K562 (cell line): Measurements from ENCODE around the gene PPP1R37. TPM values are rescaled to one million over a fixed set of nuclear protein-coding genes. Genes with fewer than 3 reads are reported as not detected.

Experiments used
- ATAC-seq: fragments of 200-7000 bp; cut with Tn5 transposase; 3 replicates; pipeline ENCODE4 v1.9.1; 2020; ENCODE audit warnings: moderate library complexity
- BruUV-seq: library from RNA; stranded (reverse); fragments of 400-500 nt; replicated peaks from 2 replicates; lab custom pipeline; 2021; lab: Mats Ljungman, UMichigan
- CTCF ChIA-PET: fragments of 300-600 bp; formaldehyde crosslinking; extraction: SDS; loops from one replicate; lab custom pipeline; 2021; ENCODE audit warnings: low intra/inter-chr PET ratio; lab: Yijun Ruan, JAX
- POLR2A ChIA-PET: fragments of 300-600, 350-650 bp; sonication (Branson Sonifier 250); formaldehyde crosslinking; extraction: SDS; loops from one replicate; lab custom pipeline; 2021; ENCODE audit warnings: antibody characterized with exemption, inconsistent platforms; lab: Yijun Ruan, JAX
- DNase-seq, 4 experiments: peaks; one replicate each; pipeline versions ENCODE4 v3.0.0 to v3.0.0-alpha.2; 2011 to 2018; ENCODE audit warnings: low spot score in 3 of 4, mixed read lengths in 3 of 4; ENCODE audit errors: extremely low read depth in 1 of 4
- FAIRE-seq: peaks from 2 replicates; lab custom pipeline; 2011; peaks lifted over from hg19 to GRCh38; lab: Jason Lieb, UNC
- H2AFZ ChIP-seq: 2 replicates; pipeline ENCODE4 v1.6.0; 2011; ENCODE audit warnings: low read depth, low read length, control low read depth, inconsistent platforms
- H3K27ac ChIP-seq: fragments of 200-600 bp; 3 replicates; pipeline ENCODE4 v1.8.0; 2011; ENCODE audit warnings: low read depth, mild to moderate bottlenecking, control low read depth, inconsistent platforms, low read length, moderate library complexity, mixed read lengths; ENCODE audit errors: extremely low read depth
- H3K27me3 ChIP-seq, 2 experiments: fragments of 300-600 bp in 1 of 2; 2 replicates in 1 of 2; 3 replicates in 1 of 2; pipeline versions ENCODE4 v1.6.0 to v1.8.0; 2011; ENCODE audit warnings: inconsistent platforms in 2 of 2, low read length in 2 of 2, mild to moderate bottlenecking in 1 of 2, mixed read lengths in 1 of 2, moderate library complexity in 1 of 2; ENCODE audit not compliant: control insufficient read depth in 2 of 2, insufficient read depth in 2 of 2
- H3K36me3 ChIP-seq: fragments of 300-600 bp; 3 replicates; pipeline ENCODE4 v1.8.0; 2011; ENCODE audit warnings: mild to moderate bottlenecking, low read length, inconsistent platforms; ENCODE audit not compliant: control insufficient read depth, insufficient read depth
- H3K4me1 ChIP-seq, 2 experiments: fragments of 200-600 bp in 1 of 2; replicated peaks in 1 of 2; 2 replicates in 1 of 2; 3 replicates in 1 of 2; pipeline versions ENCODE4 v1.5.1 to v1.8.0; 2011; ENCODE audit warnings: inconsistent platforms in 2 of 2, low read length in 2 of 2, mild to moderate bottlenecking in 1 of 2, mixed read lengths in 1 of 2, moderate library complexity in 1 of 2; ENCODE audit not compliant: control insufficient read depth in 2 of 2, insufficient read depth in 2 of 2
- H3K4me2 ChIP-seq: 2 replicates; pipeline ENCODE4 v1.6.1; 2011; ENCODE audit warnings: low read length, control low read depth, inconsistent platforms, mixed read lengths; ENCODE audit not compliant: insufficient read depth
- H3K4me3 ChIP-seq: fragments of 200-600 bp; sonication (generic), shearing (Covaris generic); 2 replicates; pipeline ENCODE4 v1.5.1; 2016; ENCODE audit warnings: control low read depth, inconsistent platforms
- H3K79me2 ChIP-seq: fragments of 200-600 bp; 3 replicates; pipeline ENCODE4 v1.8.0; 2011; ENCODE audit warnings: low read length, inconsistent platforms; ENCODE audit not compliant: control insufficient read depth, insufficient read depth
- H3K9ac ChIP-seq, 2 experiments: 2 replicates each; pipeline versions ENCODE4 v1.6.0 to v1.6.1; 2011; ENCODE audit warnings: low read depth in 2 of 2, low read length in 2 of 2, control low read depth in 1 of 2, inconsistent platforms in 1 of 2, mild to moderate bottlenecking in 1 of 2, mixed read lengths in 1 of 2; ENCODE audit not compliant: insufficient read depth in 1 of 2
- H3K9me1 ChIP-seq: one replicate; pipeline ENCODE4 v1.6.0; 2011; ENCODE audit warnings: inconsistent platforms, mild to moderate bottlenecking, low read length, moderate library complexity; ENCODE audit not compliant: control insufficient read depth, insufficient read depth
- H3K9me3 ChIP-seq: replicated peaks from 2 replicates; pipeline ENCODE4 v1.5.1; 2011; ENCODE audit warnings: low read depth, low read length, inconsistent platforms; ENCODE audit not compliant: control insufficient read depth, insufficient read depth
- H4K20me1 ChIP-seq: replicated peaks from 2 replicates; pipeline ENCODE4 v1.6.1; 2011; ENCODE audit warnings: low read length, inconsistent platforms, mixed read lengths; ENCODE audit not compliant: control insufficient read depth, insufficient read depth
- ELK1 ChIP-seq: sonication (generic); formaldehyde crosslinking; IDR thresholded peaks from 2 replicates; pipeline ENCODE4 v1.8.1; 2022; ENCODE audit warnings: missing genetic modification reagents
- EP400 ChIP-seq: fragments of 450-650 bp; IDR thresholded peaks from 2 replicates; pipeline ENCODE4 v1.6.1; 2017; ENCODE audit warnings: antibody characterized with exemption, mild to moderate bottlenecking, moderate library complexity
- GMEB1 ChIP-seq: fragments of 250-450 bp; sonication (Bioruptor Pico); IDR thresholded peaks from 2 replicates; pipeline ENCODE4 v1.4.0; 2020; ENCODE audit warnings: mild to moderate bottlenecking
- MYC ChIP-seq, 2 experiments: fragments of 250-450 bp in 1 of 2; sonication (Bioruptor Pico) in 1 of 2; IDR thresholded peaks; 2 replicates each; pipeline versions ENCODE4 v1.5.1 to v1.6.1; 2012 to 2021; ENCODE audit warnings: low read depth in 2 of 2, borderline replicate concordance in 1 of 2, improper control_type of control experiment in 1 of 2, low read length in 1 of 2, mild to moderate bottlenecking in 1 of 2, moderate library complexity in 1 of 2
- SMARCE1 ChIP-seq: fragments of 450-650 bp; IDR thresholded peaks from 2 replicates; pipeline ENCODE4 v1.7.1; 2016; ENCODE audit warnings: mild to moderate bottlenecking
- ZBTB11 ChIP-seq, 3 experiments: fragments of 200-800 bp in 1 of 3; fragments of 250-450 bp in 1 of 3; fragments of 450-650 bp in 1 of 3; sonication (Bioruptor Pico) in 1 of 3; sonication (Bioruptor generic) in 1 of 3; formaldehyde crosslinking in 1 of 3; IDR thresholded peaks; 2 replicates each; pipeline versions ENCODE4 v1.6.1 to v1.8.0; 2016 to 2022; ENCODE audit warnings: mild to moderate bottlenecking in 2 of 3, missing genetic modification characterization in 2 of 3, missing compliant biosample characterization in 1 of 3, moderate library complexity in 1 of 3
- ZKSCAN3 ChIP-seq: fragments of 250-450 bp; sonication (Bioruptor Pico); IDR thresholded peaks from 2 replicates; pipeline ENCODE4 v1.4.0; 2020
- WGBS: fragments of 100-300 bp; shearing (Covaris generic); methylation state at CpG from one replicate; pipeline ENCODE4 v1.1.6; 2016; ENCODE audit warnings: low coverage, mixed read lengths; ENCODE audit not compliant: insufficient coverage; ENCODE audit errors: missing lambda C conversion rate; 5-methylcytosine and 5-hydroxymethylcytosine counted together
- in situ Hi-C: fragments of 300-500 bp; cut with MboI; formaldehyde crosslinking; loops from 4 replicates; pipeline ENCODE4 v1.15.0; 2018; ENCODE audit warnings: inconsistent platforms, mixed read lengths
- intact Hi-C: fragments of 100-400 bp; cut with micrococcal nuclease; formaldehyde crosslinking; loops from 2 replicates; pipeline ENCODE4 v1.14.2; 2022
- polyA plus RNA-seq, 8 experiments: library from polyadenylated mRNA; depleted of rRNA in 4 of 8; stranded (reverse) in 5 of 8; unstranded in 3 of 8; fragments of >200 nt; fragmentation: Nextera tagmentation in 2 of 8; fragmentation: Illumina TruSeq in 1 of 8; extraction: Ambion mirVana in 2 of 8; extraction: Trizol in 1 of 8; gene quantifications; 2 replicates each; pipeline versions ENCODE4 v1.2.1 to v1.2.3, GENCODE V29; 2011 to 2014; ENCODE audit warnings: inconsistent platforms in 1 of 8, missing spikeins in 1 of 8
- total RNA-seq, 7 experiments: library from RNA; depleted of rRNA in 6 of 7; stranded (reverse); fragments of >200 nt in 6 of 7; fragmentation: Illumina TruSeq in 2 of 7; extraction: Trizol in 2 of 7; gene quantifications; 2 replicates each; pipeline versions ENCODE4 v1.2.1 to v1.2.3, GENCODE V29; 2011 to 2021; ENCODE audit warnings: low replicate concordance in 1 of 7
- TF ChIP-seq, protein P1 (sequence below): sonication (generic); formaldehyde crosslinking; IDR thresholded peaks from 2 replicates; pipeline ENCODE4 v1.8.0; 2023; ENCODE audit warnings: mild to moderate bottlenecking, missing genetic modification reagents

PPP1R37 gene
- total and polyA plus RNA-seq, 9 of the 15 experiments (the other 6 are each of a cell fraction or from before 2014, with no cell fraction given), result 0.04 to 20.3 (median 7.3) TPM

DNA sequence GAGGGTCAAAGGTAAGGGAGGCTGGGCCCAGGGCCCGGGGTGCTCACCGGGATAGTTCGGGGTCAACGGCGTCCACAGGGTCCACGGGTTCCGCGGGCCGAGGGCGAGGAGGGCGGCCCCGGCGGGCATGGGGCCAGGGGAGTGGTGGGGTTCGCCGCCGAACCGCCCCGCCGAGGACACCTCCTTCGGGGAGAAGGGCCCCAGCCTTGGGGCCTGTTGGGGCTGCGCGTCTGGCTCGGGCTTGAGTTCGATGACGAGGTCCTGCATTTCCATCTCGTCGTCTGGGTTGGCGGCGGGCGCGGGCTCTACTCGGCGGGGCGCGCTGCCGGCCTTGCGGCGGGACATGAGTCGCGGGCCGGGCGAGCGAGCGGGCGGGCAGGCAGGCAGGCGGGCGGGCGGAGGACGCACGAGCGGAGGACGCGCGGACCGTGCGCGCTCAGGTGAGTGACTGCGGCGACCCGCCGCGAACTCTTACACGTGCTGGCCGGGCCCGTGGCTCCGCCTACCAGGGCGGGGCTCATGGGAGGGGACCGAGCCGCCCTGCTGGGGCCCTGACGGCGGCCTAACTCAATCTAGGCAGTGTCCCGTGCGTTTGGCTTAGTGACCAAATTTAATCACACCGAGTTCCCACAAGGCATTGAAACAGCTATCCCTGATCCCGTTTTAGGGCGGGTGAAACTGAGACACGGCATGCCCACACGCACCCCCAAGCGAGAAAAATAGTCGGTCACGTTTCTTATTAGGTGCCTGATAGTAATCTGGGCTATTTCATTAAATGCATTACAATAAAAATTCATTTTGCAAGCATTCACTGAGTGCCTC is 16.7 kb upstream of the PPP1R37 start, which contains the start of gene ZNF296:
TSS of gene ZNF296 (minus strand) at position 450 of the 822 bp plus-strand sequence. CDS start at position 345, 105 bp downstream.
- 1% methylated on average over 74 of the region's 81 CpGs for WGBS
- TSS peak; percentile 22 for BruUV-seq
- H2AFZ ChIP-seq, result peak within 1 kb of the TSS; percentile 80
- no peaks in the 10 kb centered on the region for H3K9me1 ChIP-seq
- CTCF ChIA-PET, result no interaction called here
- peak; percentile 88 to 93 (median 90) for DNase-seq
- 0 out of 2 replicates have a peak, but pooled peaks cover 3% of the 10 kb centered on the region for H4K20me1 ChIP-seq
- peak within 1 kb of the TSS; percentile 79 for H3K27ac ChIP-seq
- FAIRE-seq, result peak; percentile 82
- H3K36me3 ChIP-seq, result peaks cover 33% of the 10 kb centered on the region; the same call in 1 of the 3 replicates
- H3K4me1 ChIP-seq, result peaks cover 25 to 57% of the 10 kb centered on the region in 2 experiments
- intact Hi-C loops, result no loop called here
- peak within 1 kb of the TSS; percentile 74 for H3K4me2 ChIP-seq
- POLR2A ChIA-PET, result no interaction called here
- H3K27me3 ChIP-seq, result no peaks in the 10 kb centered on the region
- peak within 1 kb of the TSS; percentile 77 for H3K4me3 ChIP-seq
- in situ Hi-C loops, result no loop called here
- ATAC-seq, result peak; percentile 85
- peaks cover 49% of the 10 kb centered on the region for H3K79me2 ChIP-seq
- peak within 1 kb of the TSS; percentile 43 to 92 for H3K9ac ChIP-seq
- H3K9me3 ChIP-seq, result no peaks in the 10 kb centered on the region
- TF ChIP-seq, protein P1, sequence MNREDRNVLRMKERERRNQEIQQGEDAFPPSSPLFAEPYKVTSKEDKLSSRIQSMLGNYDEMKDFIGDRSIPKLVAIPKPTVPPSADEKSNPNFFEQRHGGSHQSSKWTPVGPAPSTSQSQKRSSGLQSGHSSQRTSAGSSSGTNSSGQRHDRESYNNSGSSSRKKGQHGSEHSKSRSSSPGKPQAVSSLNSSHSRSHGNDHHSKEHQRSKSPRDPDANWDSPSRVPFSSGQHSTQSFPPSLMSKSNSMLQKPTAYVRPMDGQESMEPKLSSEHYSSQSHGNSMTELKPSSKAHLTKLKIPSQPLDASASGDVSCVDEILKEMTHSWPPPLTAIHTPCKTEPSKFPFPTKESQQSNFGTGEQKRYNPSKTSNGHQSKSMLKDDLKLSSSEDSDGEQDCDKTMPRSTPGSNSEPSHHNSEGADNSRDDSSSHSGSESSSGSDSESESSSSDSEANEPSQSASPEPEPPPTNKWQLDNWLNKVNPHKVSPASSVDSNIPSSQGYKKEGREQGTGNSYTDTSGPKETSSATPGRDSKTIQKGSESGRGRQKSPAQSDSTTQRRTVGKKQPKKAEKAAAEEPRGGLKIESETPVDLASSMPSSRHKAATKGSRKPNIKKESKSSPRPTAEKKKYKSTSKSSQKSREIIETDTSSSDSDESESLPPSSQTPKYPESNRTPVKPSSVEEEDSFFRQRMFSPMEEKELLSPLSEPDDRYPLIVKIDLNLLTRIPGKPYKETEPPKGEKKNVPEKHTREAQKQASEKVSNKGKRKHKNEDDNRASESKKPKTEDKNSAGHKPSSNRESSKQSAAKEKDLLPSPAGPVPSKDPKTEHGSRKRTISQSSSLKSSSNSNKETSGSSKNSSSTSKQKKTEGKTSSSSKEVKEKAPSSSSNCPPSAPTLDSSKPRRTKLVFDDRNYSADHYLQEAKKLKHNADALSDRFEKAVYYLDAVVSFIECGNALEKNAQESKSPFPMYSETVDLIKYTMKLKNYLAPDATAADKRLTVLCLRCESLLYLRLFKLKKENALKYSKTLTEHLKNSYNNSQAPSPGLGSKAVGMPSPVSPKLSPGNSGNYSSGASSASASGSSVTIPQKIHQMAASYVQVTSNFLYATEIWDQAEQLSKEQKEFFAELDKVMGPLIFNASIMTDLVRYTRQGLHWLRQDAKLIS, result no peak
- no peak for TF ChIP-seq ZKSCAN3 (CRISPR knock-in tag)
- TF ChIP-seq ZBTB11 (CRISPR knock-in tag; IDR thresholded peaks at IDR 0.05), result peak in 1 of 3 experiments; percentile 71; a peak in 1 of 6 replicates
- TF ChIP-seq MYC (IDR thresholded peaks at IDR 0.05; ENCODE audit: low read depth, low read length), result peak; percentile 94
- 0 out of 2 replicates have a peak, but pooled peaks have one; percentile 2 for TF ChIP-seq MYC (CRISPR knock-in tag; IDR thresholded peaks at IDR 0.05; ENCODE audit: borderline replicate concordance, low read depth)
- TF ChIP-seq GMEB1 (CRISPR knock-in tag), result peak; percentile 52; the same call in 1 of the 2 replicates
- no peak for TF ChIP-seq ELK1 (CRISPR knock-in tag)
- peak; percentile 23; the same call in 1 of the 2 replicates for TF ChIP-seq EP400
- 0 out of 2 replicates have a peak, but pooled peaks have one; percentile 34 for TF ChIP-seq SMARCE1
